Gastroesophageal sphincter (tissue), 3 donors: ENCODE results near the gene ACAA2.

ENCODE experiments used
- POLR2AphosphoS5 ChIP-seq: sonication (generic); formaldehyde crosslinking; IDR thresholded peaks from one replicate; pipeline ENCODE4 v1.6.1; 2017; ENCODE audit warnings: antibody characterized with exemption
- TF ChIP-seq, protein P1 (sequence below), 4 experiments: fragments of 200-600 bp in 2 of 4; fragments of 450-650 bp in 2 of 4; sonication (generic) in 1 of 4; IDR thresholded peaks; one replicate each; pipeline ENCODE4 v1.5.1; 2017 to 2019; ENCODE audit warnings: antibody characterized with exemption in 4 of 4, mild to moderate bottlenecking in 2 of 4, moderate library complexity in 2 of 4

- TF ChIP-seq, protein P1, sequence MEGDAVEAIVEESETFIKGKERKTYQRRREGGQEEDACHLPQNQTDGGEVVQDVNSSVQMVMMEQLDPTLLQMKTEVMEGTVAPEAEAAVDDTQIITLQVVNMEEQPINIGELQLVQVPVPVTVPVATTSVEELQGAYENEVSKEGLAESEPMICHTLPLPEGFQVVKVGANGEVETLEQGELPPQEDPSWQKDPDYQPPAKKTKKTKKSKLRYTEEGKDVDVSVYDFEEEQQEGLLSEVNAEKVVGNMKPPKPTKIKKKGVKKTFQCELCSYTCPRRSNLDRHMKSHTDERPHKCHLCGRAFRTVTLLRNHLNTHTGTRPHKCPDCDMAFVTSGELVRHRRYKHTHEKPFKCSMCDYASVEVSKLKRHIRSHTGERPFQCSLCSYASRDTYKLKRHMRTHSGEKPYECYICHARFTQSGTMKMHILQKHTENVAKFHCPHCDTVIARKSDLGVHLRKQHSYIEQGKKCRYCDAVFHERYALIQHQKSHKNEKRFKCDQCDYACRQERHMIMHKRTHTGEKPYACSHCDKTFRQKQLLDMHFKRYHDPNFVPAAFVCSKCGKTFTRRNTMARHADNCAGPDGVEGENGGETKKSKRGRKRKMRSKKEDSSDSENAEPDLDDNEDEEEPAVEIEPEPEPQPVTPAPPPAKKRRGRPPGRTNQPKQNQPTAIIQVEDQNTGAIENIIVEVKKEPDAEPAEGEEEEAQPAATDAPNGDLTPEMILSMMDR (IDR thresholded peaks at IDR 0.05): no peak
- TF ChIP-seq POLR2AphosphoS5: no peak
Measured at GRCh38 chr18:49859021-49859359, 45.7 kb upstream of the ACAA2 start.
